ENCODE data around the gene ZDHHC20.

Gene ZDHHC20, protein sequence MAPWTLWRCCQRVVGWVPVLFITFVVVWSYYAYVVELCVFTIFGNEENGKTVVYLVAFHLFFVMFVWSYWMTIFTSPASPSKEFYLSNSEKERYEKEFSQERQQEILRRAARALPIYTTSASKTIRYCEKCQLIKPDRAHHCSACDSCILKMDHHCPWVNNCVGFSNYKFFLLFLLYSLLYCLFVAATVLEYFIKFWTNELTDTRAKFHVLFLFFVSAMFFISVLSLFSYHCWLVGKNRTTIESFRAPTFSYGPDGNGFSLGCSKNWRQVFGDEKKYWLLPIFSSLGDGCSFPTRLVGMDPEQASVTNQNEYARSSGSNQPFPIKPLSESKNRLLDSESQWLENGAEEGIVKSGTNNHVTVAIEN

GRCh38 chr13:21458813-21459701, at the start of gene ZDHHC20:
Gene ZDHHC20 (minus strand): TSS chr13:21459303. CDS start chr13:21459171, 132 bp downstream.
- DNase-seq = peak; percentile 72

- DNase-seq = no peak
Observed at GRCh38 chr13:21504379-21504778, 45.3 kb upstream of the ZDHHC20 start.

- no peak for DNase-seq
Observed at GRCh38 chr13:21501686-21502085, 42.6 kb upstream of the ZDHHC20 start.

DNA sequence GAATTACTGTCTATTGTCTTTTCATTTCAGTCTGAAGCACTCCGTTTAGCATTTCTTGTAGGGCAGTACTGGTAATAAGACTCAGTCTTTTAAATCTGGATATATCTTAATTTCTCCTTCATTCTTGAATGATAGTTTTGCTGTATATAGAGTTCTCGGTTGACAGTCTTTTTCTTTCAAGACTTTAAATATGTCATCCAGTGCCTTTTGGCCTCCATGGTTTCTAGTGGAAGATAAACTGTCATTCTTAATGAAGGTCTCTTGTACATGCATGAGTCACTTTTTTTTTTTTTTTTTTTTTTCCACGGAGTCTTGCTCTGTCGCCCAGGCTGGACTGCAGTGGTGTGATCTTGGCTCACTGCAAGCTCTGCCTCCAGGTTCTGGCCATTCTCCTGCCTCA, 27.2 kb upstream of the ZDHHC20 start:
- DNase-seq = no peak

DNA sequence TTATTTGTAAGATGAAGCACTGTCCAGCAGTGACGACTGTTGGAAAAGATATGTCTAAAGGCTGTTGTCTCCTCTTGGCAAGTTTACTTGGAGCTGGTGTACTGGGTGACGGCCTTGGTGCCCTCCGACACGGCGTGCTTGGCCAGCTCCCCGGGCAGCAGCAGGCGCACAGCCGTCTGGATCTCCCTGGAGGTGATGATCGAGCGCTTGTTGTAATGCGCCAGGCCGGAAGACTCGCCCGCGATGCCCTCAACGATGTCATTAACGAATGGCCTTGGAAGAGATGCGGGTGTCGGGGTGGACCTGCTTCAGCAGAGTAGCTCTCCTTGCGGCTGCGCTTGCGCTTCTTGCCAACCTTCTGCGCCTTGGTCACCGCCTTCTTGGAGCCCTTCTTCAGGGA, 24.6 kb upstream of the ZDHHC20 start:
- no peak for DNase-seq

GRCh38 chr13:21481359-21481758, 22.3 kb upstream of the ZDHHC20 start:
- DNase-seq = no peak

- DNase-seq = peak; percentile 62
Observed at GRCh38 chr13:21478881-21479808, 20.0 kb upstream of the ZDHHC20 start.

- peak; percentile 65 for DNase-seq
Observed at GRCh38 chr13:21476893-21477472, 17.9 kb upstream of the ZDHHC20 start.

- DNase-seq = no peak
Observed at GRCh38 chr13:21475115-21475514, 16.0 kb upstream of the ZDHHC20 start.

DNA sequence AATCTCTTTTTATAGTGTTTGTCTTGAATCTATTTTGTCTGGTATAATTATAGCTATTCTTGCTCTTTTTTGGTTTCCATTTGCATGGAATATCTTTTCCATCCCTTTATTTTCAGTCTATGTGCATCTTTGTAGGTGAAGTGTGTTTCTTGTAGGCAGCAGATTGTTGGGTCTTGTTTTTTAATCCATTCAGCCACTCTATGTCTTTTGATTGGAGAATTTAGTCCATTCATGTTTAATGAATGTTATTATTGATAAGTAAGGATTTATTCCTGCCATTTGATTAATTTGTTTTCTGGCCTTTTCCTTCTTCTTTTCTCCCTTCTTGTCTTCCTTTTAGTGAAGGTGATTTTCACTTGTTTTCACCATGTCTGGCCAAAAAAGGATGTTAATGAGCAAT, 11.7 kb upstream of the ZDHHC20 start:
- no peak for DNase-seq

GRCh38 chr13:21466527-21466926, 7.4 kb upstream of the ZDHHC20 start:
- DNase-seq = no peak

DNA sequence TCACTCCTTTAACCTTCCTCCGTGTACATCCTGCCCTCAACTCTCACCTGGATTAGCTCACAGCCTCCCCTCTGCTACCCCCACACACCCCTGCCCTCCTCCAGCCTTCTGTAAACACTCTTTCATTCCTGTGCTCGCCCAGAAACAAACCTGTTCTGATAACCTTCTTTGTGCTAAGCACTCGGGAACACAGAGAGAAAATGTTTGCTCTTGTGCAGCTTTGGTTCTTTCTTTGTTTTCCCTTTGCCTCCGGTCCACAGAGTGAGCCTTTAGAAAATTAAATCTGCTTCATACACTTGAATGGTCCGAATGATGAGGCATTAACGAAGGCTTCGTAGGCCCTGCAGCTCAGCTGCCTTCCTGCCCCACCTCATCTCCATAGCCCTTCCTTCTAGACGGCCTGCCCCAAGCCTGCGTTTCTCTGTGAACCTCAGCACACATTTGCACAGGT, 6.6 kb upstream of the ZDHHC20 start:
- DNase-seq = no peak

DNA sequence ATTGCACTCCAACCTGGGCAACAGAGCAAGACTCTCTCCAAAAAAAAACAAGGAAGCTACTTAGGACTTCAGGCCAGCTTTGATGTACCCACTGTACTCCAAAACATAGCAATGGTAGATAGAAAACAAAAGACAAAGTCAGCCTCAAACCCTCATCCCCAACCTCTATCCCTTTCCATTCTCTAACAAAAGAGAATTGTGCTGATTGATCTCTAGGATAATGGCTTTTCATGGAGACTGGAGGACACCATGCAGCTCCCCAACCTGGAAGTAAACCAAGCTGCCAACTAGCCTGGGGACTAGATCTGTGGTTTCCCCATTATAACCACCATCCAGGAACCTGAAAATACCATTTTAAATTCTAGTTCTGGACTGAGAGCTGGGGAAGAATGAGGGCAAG, 4.3 kb upstream of the ZDHHC20 start:
- no peak for DNase-seq

GRCh38 chr13:21461131-21461530, 2.0 kb upstream of the ZDHHC20 start:
- DNase-seq = no peak

GRCh38 chr13:21458451-21458812, 671 bp downstream of the ZDHHC20 start:
- DNase-seq = no peak

- DNase-seq = peak; percentile 22
Observed at GRCh38 chr13:21453387-21454081, 5.6 kb downstream of the ZDHHC20 start.

GRCh38 chr13:21450936-21451335, 8.2 kb downstream of the ZDHHC20 start:
- no peak for DNase-seq

DNA sequence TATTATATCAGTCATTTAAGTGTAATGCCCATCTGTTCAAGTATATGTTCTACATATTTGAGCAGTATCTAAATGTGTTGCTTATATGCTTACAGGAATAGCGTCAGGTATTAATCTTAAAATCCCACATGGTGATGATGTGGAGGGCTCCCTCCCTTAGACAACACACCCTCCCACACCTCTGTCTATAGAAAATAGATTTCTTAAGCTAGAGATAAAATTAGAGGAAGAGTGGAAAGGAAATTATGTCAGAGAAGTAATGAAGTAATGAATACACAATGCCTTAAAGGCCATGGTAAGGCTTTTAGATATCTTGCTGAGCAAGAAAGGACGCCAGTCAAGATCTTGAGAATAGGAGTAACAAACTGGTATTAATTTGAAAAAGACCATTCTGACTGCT, 12.4 kb downstream of the ZDHHC20 start:
- no peak for DNase-seq

DNA sequence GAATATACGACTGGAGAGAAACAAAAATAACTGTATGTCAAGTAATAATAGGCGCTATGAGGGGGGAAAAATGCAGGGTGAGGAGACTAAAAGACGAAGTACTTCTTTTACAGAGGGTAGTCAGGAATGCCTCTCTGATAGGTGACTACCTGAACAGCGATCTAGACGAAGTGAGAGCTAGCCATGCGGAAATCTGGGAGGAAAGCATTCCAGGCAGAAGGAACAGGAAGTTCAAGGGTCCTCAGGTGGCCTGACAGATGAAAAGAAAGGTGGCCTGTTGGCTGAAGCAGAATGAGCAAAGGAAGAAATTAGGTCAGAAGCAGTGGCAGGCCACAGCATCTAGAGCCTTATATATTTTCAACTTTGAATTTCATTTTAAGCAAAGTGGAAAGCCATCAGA, 13.3 kb downstream of the ZDHHC20 start:
- DNase-seq = no peak

GRCh38 chr13:21443171-21443570, 15.9 kb downstream of the ZDHHC20 start:
- DNase-seq = no peak

- DNase-seq = no peak
Observed at GRCh38 chr13:21436582-21436981, 22.5 kb downstream of the ZDHHC20 start.

DNA sequence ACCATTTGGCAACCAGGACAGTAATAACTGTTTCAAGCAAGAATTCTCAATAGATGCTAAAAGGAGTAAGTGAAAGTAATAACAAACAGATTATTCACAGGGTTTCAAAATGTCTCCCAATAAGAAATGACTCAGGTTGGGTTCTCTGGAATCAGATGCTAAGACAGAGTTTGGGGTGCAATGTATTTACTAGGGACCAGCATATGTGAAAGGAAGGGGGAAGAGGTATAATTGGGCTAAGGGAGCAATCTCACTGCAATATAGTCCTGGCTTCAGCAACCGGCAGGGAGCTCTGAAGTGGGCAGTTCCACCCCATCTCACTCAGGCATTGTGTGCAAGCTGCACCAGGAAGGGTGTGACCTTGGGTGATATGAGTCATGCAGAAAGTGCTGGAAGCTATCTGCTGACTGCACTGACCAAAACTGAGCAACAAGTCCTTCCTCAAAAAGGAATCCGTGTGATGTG, 23.4 kb downstream of the ZDHHC20 start:
- DNase-seq = peak; percentile 84

Data from HCEC 1CT (cell line).